H1 (cell line): Measurements from ENCODE around the gene VARS2. TPM values are rescaled to one million over a fixed set of nuclear protein-coding genes. Genes with fewer than 3 reads are reported as not detected.

Source experiments
- CEBPB ChIP-seq: IDR thresholded peaks from 2 replicates; pipeline ENCODE4 v1.6.1; 2012; ENCODE audit warnings: low read depth, low read length
- CHD2 ChIP-seq: IDR thresholded peaks from 2 replicates; pipeline ENCODE4 v1.6.1; 2012; ENCODE audit warnings: low read length, improper control_type of control experiment
- CHD7 ChIP-seq: fragments of 300-600 bp; sonication (generic); IDR thresholded peaks from 2 replicates; pipeline ENCODE4 v1.7.1; 2012; ENCODE audit warnings: low read length, moderate library complexity, mild to moderate bottlenecking, inconsistent platforms; ENCODE audit not compliant: insufficient replicate concordance
- CTBP2 ChIP-seq: IDR thresholded peaks from 2 replicates; pipeline ENCODE4 v1.7.0; 2011; ENCODE audit warnings: borderline replicate concordance, mild to moderate bottlenecking, moderate library complexity, mixed read lengths, low read length; ENCODE audit not compliant: insufficient read depth, insufficient read length
- KDM4A ChIP-seq: IDR thresholded peaks from one replicate; pipeline ENCODE4 v1.7.1; 2012; ENCODE audit warnings: low read depth, mild to moderate bottlenecking, moderate library complexity, low read length, inconsistent platforms; ENCODE audit not compliant: severe bottlenecking
- KDM5A ChIP-seq: fragments of 200-600 bp; IDR thresholded peaks from 2 replicates; pipeline ENCODE4 v1.7.1; 2012; ENCODE audit warnings: mild to moderate bottlenecking, low read length, inconsistent platforms, mixed read lengths
- PHF8 ChIP-seq: fragments of 200-600 bp; sonication (generic); conservative IDR thresholded peaks from 2 replicates; pipeline ENCODE4 v1.7.1; 2012; ENCODE audit warnings: low read depth, mild to moderate bottlenecking, inconsistent platforms, low read length, moderate library complexity
- POU5F1 ChIP-seq: IDR thresholded peaks from 2 replicates; pipeline ENCODE4 v1.6.1; 2011; ENCODE audit warnings: low read depth, mild to moderate bottlenecking, low read length, moderate library complexity
- YY1 ChIP-seq: IDR thresholded peaks from 2 replicates; pipeline ENCODE4 v1.6.1; 2011; ENCODE audit warnings: low read depth, mild to moderate bottlenecking, low read length
- polyA plus RNA-seq, 7 experiments: library from polyadenylated mRNA; depleted of rRNA in 3 of 7; stranded (reverse) in 5 of 7; unstranded in 2 of 7; fragments of >200 nt in 5 of 7; fragments of 200-250 nt in 2 of 7; gene quantifications; 1 replicate in 5 of 7; 2 replicates in 1 of 7; 4 replicates in 1 of 7; pipeline versions ENCODE4 v1.2.1 to v1.2.3, GENCODE V29; 2011 to 2013; ENCODE audit warnings: missing spikeins in 2 of 7, mixed read lengths in 2 of 7
- total RNA-seq: library from RNA; stranded (reverse); fragmentation: NEBNext Ultra II Directional; extraction: Animal tissue kit (Norgen Biotek cat#: 25700); gene quantifications from 2 replicates; pipeline ENCODE4 v1.2.1, GENCODE V29; 2021

Gene VARS2
- total and polyA plus RNA-seq, 2 of the 8 experiments (the other 6 are each of a cell fraction or from before 2014, with no cell fraction given) = 26.8 to 47.7 TPM

GRCh38 chr6:30864325-30864724 is 49.7 kb upstream of the VARS2 start (continued):
- TF ChIP-seq CHD7 (no peak), KDM4A (no peak), CEBPB (no peak), CHD2 (no peak), YY1 (no peak), CTBP2 (no peak), KDM5A (no peak), PHF8 (no peak), POU5F1 (no peak)
